ENCODE data around the gene PLA2G2E. TPM values are rescaled to one million over a fixed set of nuclear protein-coding genes. Genes with fewer than 3 reads are reported as not detected.

PLA2G2E gene
- total and polyA plus RNA-seq, 4 donors, result not detected

- 84% methylated on average over 2 of the region's 2 CpGs for WGBS
- no peak for TF ChIP-seq REST (IDR thresholded peaks at IDR 0.05)
- no peak for TF ChIP-seq FOXA2 (IDR thresholded peaks at IDR 0.05)
- TF ChIP-seq RAD21 (IDR thresholded peaks at IDR 0.05), result no peak
- no peaks in the 10 kb centered on the region for H3K36me3 ChIP-seq (ENCODE audit: control insufficient read depth in 4 of 4, insufficient read depth in 3 of 4, low read depth in 1 of 4, low read length in 3 of 4)
Observed at GRCh38 chr1:19954059-19954458, 30.6 kb upstream of the PLA2G2E start.

GRCh38 chr1:19949016-19949415 is 25.6 kb upstream of the PLA2G2E start:
- H3K9ac ChIP-seq (ENCODE audit: low read depth in 1 of 2, low read length in 2 of 2), result no peak overlapping the region
- no peak overlapping the region for H3K27ac ChIP-seq (ENCODE audit: low read depth in 1 of 2, low read length in 2 of 2)
- no peak for DNase-seq (ENCODE audit: low spot score)
- peaks cover 0 to 4% (median 0%) of the 10 kb centered on the region in 4 donors for H3K9me3 ChIP-seq (ENCODE audit: control insufficient read depth in 4 of 4, low read length in 3 of 4)
- H3K4me1 ChIP-seq (ENCODE audit: control insufficient read depth in 4 of 4, insufficient read depth in 4 of 4, low read length in 3 of 4), result no peaks in the 10 kb centered on the region
- WGBS, result 75% methylated on average over 2 of the region's 2 CpGs
- H3K27me3 ChIP-seq (ENCODE audit: control insufficient read depth in 4 of 4, insufficient read depth in 4 of 4, low read length in 3 of 4), result no peaks in the 10 kb centered on the region
- no peak overlapping the region for H3K4me3 ChIP-seq (ENCODE audit: low read depth in 1 of 3, low read length in 3 of 3)
- no peaks in the 10 kb centered on the region for H3K36me3 ChIP-seq (ENCODE audit: control insufficient read depth in 4 of 4, insufficient read depth in 3 of 4, low read depth in 1 of 4, low read length in 3 of 4)
- no peak for TF ChIP-seq GABPA (IDR thresholded peaks at IDR 0.05 in 1 of 2, conservative IDR thresholded peaks at IDR 0.05 in 1 of 2)
- no peak for TF ChIP-seq YY1 (IDR thresholded peaks at IDR 0.05)
- TF ChIP-seq ZBTB33 (IDR thresholded peaks at IDR 0.05), result no peak
- TF ChIP-seq RXRA (IDR thresholded peaks at IDR 0.05), result no peak
- no peak for TF ChIP-seq HNF4A (conservative IDR thresholded peaks at IDR 0.05)
- TF ChIP-seq ATF3 (IDR thresholded peaks at IDR 0.05), result no peak
- TF ChIP-seq CTCF (IDR thresholded peaks at IDR 0.05; ENCODE audit: low read depth, low read length, missing input control), result no peak
- no peak for TF ChIP-seq JUND (IDR thresholded peaks at IDR 0.05)
- TF ChIP-seq SP1 (IDR thresholded peaks at IDR 0.05), result no peak

More at GRCh38 chr1:19954059-19954458, 30.6 kb upstream of the PLA2G2E start:
- peaks cover 0 to 4% (median 0%) of the 10 kb centered on the region in 4 donors for H3K9me3 ChIP-seq (ENCODE audit: control insufficient read depth in 4 of 4, low read length in 3 of 4)
- H3K9ac ChIP-seq (ENCODE audit: low read depth in 1 of 2, low read length in 2 of 2), result no peak overlapping the region
- no peak for DNase-seq (ENCODE audit: low spot score)
- H3K27ac ChIP-seq (ENCODE audit: low read depth in 1 of 2, low read length in 2 of 2), result no peak overlapping the region
- H3K27me3 ChIP-seq (ENCODE audit: control insufficient read depth in 4 of 4, insufficient read depth in 4 of 4, low read length in 3 of 4), result peaks cover 0 to 2% (median under 1%) of the 10 kb centered on the region in 4 donors
- no peak overlapping the region for H3K4me3 ChIP-seq (ENCODE audit: low read depth in 1 of 3, low read length in 3 of 3)
- H3K4me1 ChIP-seq (ENCODE audit: control insufficient read depth in 4 of 4, insufficient read depth in 4 of 4, low read length in 3 of 4), result no peaks in the 10 kb centered on the region
